Endodermal cell (in vitro differentiated cells): ENCODE data around the gene PTGR3. TPM values are rescaled to one million over a fixed set of nuclear protein-coding genes. Genes with fewer than 3 reads are reported as not detected.

ENCODE experiments used
- DNase-seq: peaks from one replicate; pipeline ENCODE4 v3.0.0-alpha.2; 2017
- H3K27ac ChIP-seq: 2 replicates; pipeline ENCODE4 v1.5.1; 2013; ENCODE audit warnings: mild to moderate bottlenecking, low read depth, low read length, moderate library complexity
- H3K27me3 ChIP-seq: 2 replicates; pipeline ENCODE4 v1.6.1; 2013; ENCODE audit warnings: mild to moderate bottlenecking, low read length, moderate library complexity; ENCODE audit not compliant: insufficient read depth, control insufficient read depth, poor library complexity, severe bottlenecking
- H3K36me3 ChIP-seq: 2 replicates; pipeline ENCODE4 v1.7.0; 2013; ENCODE audit warnings: mild to moderate bottlenecking, low read length, moderate library complexity; ENCODE audit not compliant: control insufficient read depth, insufficient read depth
- H3K4me1 ChIP-seq: one replicate; pipeline ENCODE4 v1.7.0; 2013; ENCODE audit warnings: low read length; ENCODE audit not compliant: control insufficient read depth, insufficient read depth
- H3K4me3 ChIP-seq: 2 replicates; pipeline ENCODE4 v1.5.1; 2013; ENCODE audit warnings: mild to moderate bottlenecking, low read length, moderate library complexity
- H3K9ac ChIP-seq: 2 replicates; pipeline ENCODE4 v1.6.1; 2013; ENCODE audit warnings: mild to moderate bottlenecking, low read length, moderate library complexity; ENCODE audit not compliant: poor library complexity, severe bottlenecking; ENCODE audit errors: extremely low read depth
- H3K9me3 ChIP-seq: 2 replicates; pipeline ENCODE4 v1.6.1; 2013; ENCODE audit warnings: mild to moderate bottlenecking, low read length, moderate library complexity; ENCODE audit not compliant: control insufficient read depth
- H3K27ac Mint-ChIP-seq: 2 replicates; pipeline ENCODE4 v1.8.0; 2020; ENCODE audit warnings: mixed read lengths
- H3K27me3 Mint-ChIP-seq: 2 replicates; pipeline ENCODE4 v1.8.0; 2021; ENCODE audit warnings: mild to moderate bottlenecking, mixed read lengths; ENCODE audit not compliant: insufficient read depth
- H3K36me3 Mint-ChIP-seq: 2 replicates; pipeline ENCODE4 v1.8.0; 2020; ENCODE audit warnings: low read depth, mixed read lengths
- H3K4me1 Mint-ChIP-seq: 2 replicates; pipeline ENCODE4 v1.8.0; 2020; ENCODE audit warnings: mixed read lengths
- H3K4me3 Mint-ChIP-seq: 2 replicates; pipeline ENCODE4 v1.8.0; 2020; ENCODE audit warnings: mild to moderate bottlenecking, moderate library complexity, mixed read lengths
- H3K9me3 Mint-ChIP-seq: 2 replicates; pipeline ENCODE4 v1.8.0; 2020; ENCODE audit warnings: mild to moderate bottlenecking, mixed read lengths
- WGBS, 2 experiments: methylation state at CpG; one replicate each; pipeline versions ENCODE4 v1.1.5 to v1.1.7; 2013; ENCODE audit warnings: missing lambda C conversion rate in 2 of 2, mixed read lengths in 1 of 2; ENCODE audit not compliant: insufficient coverage in 1 of 2, insufficient read length in 1 of 2; 5-methylcytosine and 5-hydroxymethylcytosine counted together
- total RNA-seq, 2 donors: library from RNA; stranded (reverse); fragmentation: NEBNext Ultra II Directional in 1 of 2; extraction: Animal tissue kit (Norgen Biotek cat#: 25700) in 1 of 2; gene quantifications; 2 replicates in 1 of 2; 3 replicates in 1 of 2; pipeline ENCODE4 v1.2.1, GENCODE V29; 2021
- TF ChIP-seq, protein P1 (sequence below): fragments of 200-600 bp; sonication (generic); conservative IDR thresholded peaks from 2 replicates; pipeline ENCODE4 v1.5.0; 2021; ENCODE audit warnings: antibody characterized with exemption, mild to moderate bottlenecking

Gene PTGR3
- total RNA-seq, 2 donors from 2014 or later, result 12.2 to 13.3 TPM

DNA sequence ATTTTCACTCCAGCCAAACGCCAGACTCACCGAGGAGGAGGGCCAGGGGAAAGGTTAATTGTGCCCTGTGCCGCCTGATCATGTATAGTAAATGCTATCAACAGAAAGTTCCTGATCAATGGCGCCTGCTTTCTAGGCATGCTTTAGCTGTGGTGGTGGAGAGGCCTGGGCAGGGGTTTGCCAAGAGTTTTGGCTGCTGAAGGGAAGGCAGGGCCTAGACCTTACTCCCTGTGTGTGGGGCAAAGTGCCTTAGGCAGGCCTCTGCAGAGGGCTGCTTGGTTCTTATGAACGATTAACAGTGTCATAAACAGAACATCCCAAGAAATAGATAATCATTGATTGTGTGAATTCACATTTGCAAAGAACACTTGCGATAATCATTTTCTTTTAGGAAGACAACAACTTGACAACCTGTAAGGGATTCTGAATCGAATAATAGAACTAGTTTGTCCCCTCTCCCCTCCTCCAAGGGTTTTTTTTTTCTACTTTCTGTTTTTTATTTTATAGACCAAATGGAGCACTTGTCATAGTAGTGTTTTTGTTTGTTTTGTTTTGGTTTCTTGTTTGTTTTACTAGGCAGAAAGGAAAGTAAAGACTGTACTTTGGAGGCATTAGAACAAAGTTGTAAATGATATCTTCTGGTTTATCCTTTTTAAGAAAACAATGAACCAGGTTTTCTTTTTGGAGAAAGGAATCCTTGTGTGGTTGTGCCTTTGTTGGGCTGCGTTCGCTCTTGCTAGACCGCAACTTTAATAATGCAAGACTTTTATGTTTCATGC is 8.2 kb upstream of the PTGR3 start:
- peaks cover 9% of the 10 kb centered on the region for H3K4me1 Mint-ChIP-seq
- H3K27me3 Mint-ChIP-seq, result peaks cover 21% of the 10 kb centered on the region
- DNase-seq, result no peak
- H3K4me3 ChIP-seq, result no peak overlapping the region
- no peaks in the 10 kb centered on the region for H3K36me3 Mint-ChIP-seq
- H3K27ac Mint-ChIP-seq, result peak overlapping the region; percentile 24
- peaks cover 21% of the 10 kb centered on the region for H3K27me3 ChIP-seq
- TF ChIP-seq, protein P1, sequence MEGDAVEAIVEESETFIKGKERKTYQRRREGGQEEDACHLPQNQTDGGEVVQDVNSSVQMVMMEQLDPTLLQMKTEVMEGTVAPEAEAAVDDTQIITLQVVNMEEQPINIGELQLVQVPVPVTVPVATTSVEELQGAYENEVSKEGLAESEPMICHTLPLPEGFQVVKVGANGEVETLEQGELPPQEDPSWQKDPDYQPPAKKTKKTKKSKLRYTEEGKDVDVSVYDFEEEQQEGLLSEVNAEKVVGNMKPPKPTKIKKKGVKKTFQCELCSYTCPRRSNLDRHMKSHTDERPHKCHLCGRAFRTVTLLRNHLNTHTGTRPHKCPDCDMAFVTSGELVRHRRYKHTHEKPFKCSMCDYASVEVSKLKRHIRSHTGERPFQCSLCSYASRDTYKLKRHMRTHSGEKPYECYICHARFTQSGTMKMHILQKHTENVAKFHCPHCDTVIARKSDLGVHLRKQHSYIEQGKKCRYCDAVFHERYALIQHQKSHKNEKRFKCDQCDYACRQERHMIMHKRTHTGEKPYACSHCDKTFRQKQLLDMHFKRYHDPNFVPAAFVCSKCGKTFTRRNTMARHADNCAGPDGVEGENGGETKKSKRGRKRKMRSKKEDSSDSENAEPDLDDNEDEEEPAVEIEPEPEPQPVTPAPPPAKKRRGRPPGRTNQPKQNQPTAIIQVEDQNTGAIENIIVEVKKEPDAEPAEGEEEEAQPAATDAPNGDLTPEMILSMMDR, result no peak
- H3K9me3 ChIP-seq, result no peaks in the 10 kb centered on the region
- no peak overlapping the region for H3K27ac ChIP-seq
- no peaks in the 10 kb centered on the region for H3K9me3 Mint-ChIP-seq
- no peaks in the 10 kb centered on the region for H3K4me1 ChIP-seq
- H3K4me3 Mint-ChIP-seq, result no peak overlapping the region
- no peaks in the 10 kb centered on the region for H3K36me3 ChIP-seq
- 95 to 96% methylated on average over 9 to 10 of the region's 10 CpGs for WGBS, 2 experiments
- H3K9ac ChIP-seq, result no peak overlapping the region

DNA sequence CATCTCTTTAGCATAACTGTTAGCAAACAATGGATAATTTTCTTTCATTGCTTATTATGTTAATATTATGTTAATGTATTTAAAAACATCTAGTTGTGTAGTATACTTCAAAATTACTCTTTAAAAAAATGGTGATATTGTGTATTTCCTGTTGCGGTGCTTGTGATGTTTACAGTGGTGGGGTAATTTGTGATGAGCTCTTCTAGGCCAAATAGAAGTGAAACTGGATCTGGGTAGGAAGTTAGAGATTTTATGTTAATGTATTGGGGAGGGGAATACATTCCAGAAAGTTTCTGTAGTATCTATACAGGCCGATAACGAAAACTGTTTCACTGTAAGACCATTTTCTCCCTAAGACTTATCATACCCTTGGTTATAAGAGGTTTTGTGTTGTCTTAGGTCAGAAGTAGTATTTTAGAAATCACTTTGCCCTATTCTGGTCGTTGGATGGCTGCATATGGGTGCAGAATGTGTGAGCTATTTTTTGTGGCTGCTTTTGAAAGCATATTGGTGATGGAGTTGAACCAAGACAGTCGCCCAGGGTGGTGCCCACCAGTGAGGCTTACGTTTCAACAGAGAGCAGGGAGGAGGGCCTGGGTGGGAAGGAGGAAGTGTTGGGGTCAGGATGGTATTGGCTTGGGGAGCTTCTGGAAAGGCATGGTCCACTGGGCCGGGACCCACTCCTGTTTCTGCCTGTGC is 7.4 kb upstream of the PTGR3 start:
- 80 to 86% methylated on average over 4 to 7 of the region's 7 CpGs for WGBS, 2 experiments
- no peaks in the 10 kb centered on the region for H3K9me3 Mint-ChIP-seq
- H3K27me3 Mint-ChIP-seq, result peaks cover 22% of the 10 kb centered on the region

DNA sequence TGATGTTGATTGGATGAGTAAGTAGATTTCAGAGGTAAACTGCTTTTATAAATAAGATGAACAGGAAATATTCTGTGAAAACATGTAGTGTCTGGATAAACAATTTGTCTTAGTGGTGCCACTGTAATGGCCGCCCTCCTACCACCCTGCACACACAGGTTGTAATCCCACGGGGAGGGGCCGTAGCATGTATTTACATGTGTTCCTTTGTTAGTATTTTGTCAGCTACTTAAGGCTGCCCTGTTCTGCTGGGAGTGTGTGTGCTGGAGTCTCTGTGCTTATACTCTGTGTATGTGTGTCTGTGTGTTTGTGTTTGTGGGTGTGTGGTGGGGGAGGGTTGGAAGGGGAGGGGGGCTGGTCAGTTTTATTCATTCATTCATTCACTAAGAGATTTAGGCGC is 6.7 kb upstream of the PTGR3 start:
- no peak overlapping the region for H3K4me3 ChIP-seq
- no peaks in the 10 kb centered on the region for H3K36me3 ChIP-seq
- Mint-ChIP-seq H3K9me3 (no peaks in the 10 kb centered on the region), H3K4me1 (peaks cover 15% of the 10 kb centered on the region), H3K27me3 (peaks cover 28% of the 10 kb centered on the region), H3K4me3 (no peak overlapping the region), H3K36me3 (no peaks in the 10 kb centered on the region), H3K27ac (no peak overlapping the region)
- TF ChIP-seq, protein P1, result no peak
- DNase-seq, result no peak
- no peak overlapping the region for H3K9ac ChIP-seq
- 95% methylated on average over 3 of the region's 4 CpGs; no CpG with 5 or more reads in 1 of the 2 experiments for WGBS, 2 experiments
- H3K9me3 ChIP-seq, result no peaks in the 10 kb centered on the region
- no peaks in the 10 kb centered on the region for H3K4me1 ChIP-seq
- no peak overlapping the region for H3K27ac ChIP-seq
- H3K27me3 ChIP-seq, result peaks cover 27% of the 10 kb centered on the region

More for the DNA sequence above, 7.4 kb upstream of the PTGR3 start:
- TF ChIP-seq, protein P1, result no peak
- no peak overlapping the region for H3K9ac ChIP-seq
- no peak overlapping the region for H3K27ac ChIP-seq
- no peaks in the 10 kb centered on the region for H3K4me1 ChIP-seq
- H3K36me3 Mint-ChIP-seq, result no peaks in the 10 kb centered on the region
- H3K27me3 ChIP-seq, result peaks cover 23% of the 10 kb centered on the region
- H3K4me1 Mint-ChIP-seq, result peaks cover 9% of the 10 kb centered on the region
- H3K4me3 Mint-ChIP-seq, result no peak overlapping the region
- H3K27ac Mint-ChIP-seq, result peak overlapping the region; percentile 24
- no peaks in the 10 kb centered on the region for H3K9me3 ChIP-seq
- H3K36me3 ChIP-seq, result no peaks in the 10 kb centered on the region
- H3K4me3 ChIP-seq, result no peak overlapping the region
- DNase-seq, result no peak
